HG03521 (cell line): ENCODE measurements around the gene TMEM229B.

Experiments
- ATAC-seq: cut with Tn5 transposase; IDR thresholded peaks from one replicate; pipeline ENCODE4 v1.9.1; 2021; ENCODE audit warnings: mild to moderate bottlenecking, moderate library complexity; ENCODE audit not compliant: unreplicated experiment

Gene TMEM229B

GRCh38 chr14:67426983-67427606 is 61.4 kb downstream of the TMEM229B start:
- ATAC-seq, result peak; percentile 61

- ATAC-seq, result no peak
Measured at GRCh38 chr14:67426161-67426560, 62.4 kb downstream of the TMEM229B start.

GRCh38 chr14:67425608-67426007 is 62.9 kb downstream of the TMEM229B start:
- ATAC-seq, result no peak

GRCh38 chr14:67424539-67424938 is 64.0 kb downstream of the TMEM229B start:
- ATAC-seq, result no peak

GRCh38 chr14:67423424-67423823 is 65.1 kb downstream of the TMEM229B start:
- no peak for ATAC-seq

GRCh38 chr14:67421356-67422224 is 66.9 kb downstream of the TMEM229B start:
- ATAC-seq, result no peak
